Heart left ventricle (tissue), 13 donors: ENCODE measurements around the gene DDN.

ENCODE experiments used
- POLR2A ChIP-seq, 2 donors: fragments of 450-650 bp; IDR thresholded peaks; one replicate each; pipeline ENCODE4 v1.6.1; 2017; ENCODE audit warnings: antibody characterized with exemption in 2 of 2, mild to moderate bottlenecking in 2 of 2, moderate library complexity in 2 of 2
- TF ChIP-seq, protein P1 (sequence below), 12 donors: fragments of 200-600 bp; sonication (generic) in 4 of 12; IDR thresholded peaks; one replicate each; pipeline versions ENCODE4 v1.5.0 to v1.8.0; 2018 to 2022; ENCODE audit warnings: antibody characterized with exemption in 12 of 12, mild to moderate bottlenecking in 5 of 12
- donor health status: ischemic (EF 13 %, LVEDD 7.1; RV severe dilation, severe dysfunction).
- donor health status: DM: no; HTN: yes; CAD: no.
- donor health status: DM: no; HTN: no; CAD: no.
- donor health status: ischemic (EF 25% LVEDD 6.9; RV normal size, moderate dysfunction).
- donor health status: ischemic (EF 25% LVEDD 5.7; RV mildly dilated, moderate dysfunction).
- donor health status: ischemic (EF 35%, LVEDD 5.7; RV mildly dilated, moderate dysfunction).
- donor health status: nonischemic (EF 11% LVEDD 7.7; RV severe dilation, severe dysfunction).
- donor health status: DM: yes; HTN: yes; CAD: no.
- donor health status: PGD.
- donor health status: ischemic (EF 29% LVEDD 5.4; RV normal size, mild dysfunction).
- donor health status: nonischemic (EF 23%, LVEDD 6.1; RV moderate dilation, normal function).

DNA sequence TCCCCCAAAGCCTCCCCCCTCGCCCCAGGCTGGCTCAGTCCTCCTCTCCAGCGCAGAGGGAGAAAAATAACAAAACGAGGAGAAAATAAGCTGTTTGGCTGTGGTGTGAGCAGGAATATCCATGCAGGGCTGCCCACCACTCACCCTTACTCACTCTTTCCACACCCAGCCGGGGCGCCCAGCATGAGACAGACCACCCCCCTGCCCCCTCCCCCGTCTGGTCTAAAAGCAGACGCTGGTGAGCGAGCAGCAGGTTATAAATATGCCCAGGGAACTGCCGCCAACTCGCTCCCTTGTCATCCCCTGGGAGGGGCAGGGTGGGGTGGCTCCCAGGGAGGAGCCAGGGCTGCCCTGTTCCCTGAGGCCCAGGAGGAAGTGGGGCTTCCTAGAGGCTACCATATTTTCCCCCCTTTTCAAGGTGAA lies 13.7 kb downstream of the DDN start:
- no peak for TF ChIP-seq POLR2A (IDR thresholded peaks at IDR 0.05)
- TF ChIP-seq, protein P1, sequence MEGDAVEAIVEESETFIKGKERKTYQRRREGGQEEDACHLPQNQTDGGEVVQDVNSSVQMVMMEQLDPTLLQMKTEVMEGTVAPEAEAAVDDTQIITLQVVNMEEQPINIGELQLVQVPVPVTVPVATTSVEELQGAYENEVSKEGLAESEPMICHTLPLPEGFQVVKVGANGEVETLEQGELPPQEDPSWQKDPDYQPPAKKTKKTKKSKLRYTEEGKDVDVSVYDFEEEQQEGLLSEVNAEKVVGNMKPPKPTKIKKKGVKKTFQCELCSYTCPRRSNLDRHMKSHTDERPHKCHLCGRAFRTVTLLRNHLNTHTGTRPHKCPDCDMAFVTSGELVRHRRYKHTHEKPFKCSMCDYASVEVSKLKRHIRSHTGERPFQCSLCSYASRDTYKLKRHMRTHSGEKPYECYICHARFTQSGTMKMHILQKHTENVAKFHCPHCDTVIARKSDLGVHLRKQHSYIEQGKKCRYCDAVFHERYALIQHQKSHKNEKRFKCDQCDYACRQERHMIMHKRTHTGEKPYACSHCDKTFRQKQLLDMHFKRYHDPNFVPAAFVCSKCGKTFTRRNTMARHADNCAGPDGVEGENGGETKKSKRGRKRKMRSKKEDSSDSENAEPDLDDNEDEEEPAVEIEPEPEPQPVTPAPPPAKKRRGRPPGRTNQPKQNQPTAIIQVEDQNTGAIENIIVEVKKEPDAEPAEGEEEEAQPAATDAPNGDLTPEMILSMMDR (IDR thresholded peaks at IDR 0.05), result no peak
